A549 treated with AZD9567 at 1 μM for 4 hours (cell line): ENCODE data around the gene DMP1. TPM values are rescaled to one million over a fixed set of nuclear protein-coding genes. Genes with fewer than 3 reads are reported as not detected.

Experiments used
- total RNA-seq: library from RNA; stranded (reverse); fragments of 200-300 nt; extraction: Qiagen RNA extraction; gene quantifications from 5 replicates; pipeline ENCODE4 v1.2.3, GENCODE V29; 2022; ENCODE audit not compliant: insufficient read depth

Gene DMP1, protein sequence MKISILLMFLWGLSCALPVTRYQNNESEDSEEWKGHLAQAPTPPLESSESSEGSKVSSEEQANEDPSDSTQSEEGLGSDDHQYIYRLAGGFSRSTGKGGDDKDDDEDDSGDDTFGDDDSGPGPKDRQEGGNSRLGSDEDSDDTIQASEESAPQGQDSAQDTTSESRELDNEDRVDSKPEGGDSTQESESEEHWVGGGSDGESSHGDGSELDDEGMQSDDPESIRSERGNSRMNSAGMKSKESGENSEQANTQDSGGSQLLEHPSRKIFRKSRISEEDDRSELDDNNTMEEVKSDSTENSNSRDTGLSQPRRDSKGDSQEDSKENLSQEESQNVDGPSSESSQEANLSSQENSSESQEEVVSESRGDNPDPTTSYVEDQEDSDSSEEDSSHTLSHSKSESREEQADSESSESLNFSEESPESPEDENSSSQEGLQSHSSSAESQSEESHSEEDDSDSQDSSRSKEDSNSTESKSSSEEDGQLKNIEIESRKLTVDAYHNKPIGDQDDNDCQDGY
- total RNA-seq = 0.05 TPM in 1 of 5 replicates, not detected in the others

DNA sequence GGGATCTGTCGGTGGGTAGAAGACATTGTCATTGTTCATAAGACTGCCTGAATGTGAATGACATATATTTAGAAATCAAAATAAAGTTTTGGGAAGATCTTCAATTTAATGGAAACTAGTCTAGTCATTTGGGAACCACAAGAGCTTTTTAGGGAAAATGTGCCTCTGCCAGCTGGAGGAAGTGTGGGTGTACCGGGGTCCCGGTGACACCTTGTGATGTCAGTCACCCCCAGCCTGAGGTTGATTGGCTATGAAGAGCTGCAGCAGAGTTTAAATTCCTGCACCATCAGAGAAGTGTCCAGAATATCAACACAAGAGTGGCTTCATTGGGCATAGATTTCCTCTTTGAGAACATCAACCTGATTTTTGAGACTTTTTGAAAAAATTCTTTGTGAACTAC, at the start of gene DMP1:
TSS of gene DMP1 (plus strand) at position 301 of the 400 bp plus-strand sequence. CDS start 6,213 bp downstream, outside the sequence.

GRCh38 chr4:87608229-87608628, 41.9 kb upstream of the DMP1 start, which contains the start of gene DSPP:
Gene DSPP (plus strand): TSS chr4:87608529. CDS start chr4:87610909, 2,380 bp downstream.

Other genes with a start within 250 kb of the DMP1 start
- 23.7 to 46.4 TPM (median 24.6 TPM) in 5 replicates for gene NUDT9, start 227.7 kb upstream of the DMP1 start, total RNA-seq
- not detected in 5 replicates for gene SPARCL1, start 120.9 kb upstream of the DMP1 start, total RNA-seq
- not detected in 5 replicates for gene DSPP, start 41.8 kb upstream of the DMP1 start, total RNA-seq
- not detected in 5 replicates for gene IBSP, start 149.3 kb downstream of the DMP1 start, total RNA-seq
- not detected in 5 replicates for gene MEPE, start 182.7 kb downstream of the DMP1 start, total RNA-seq